GM19099 (cell line): ENCODE data around the gene FLAD1.

Experiments
- POLR2A ChIP-seq: IDR thresholded peaks from 3 replicates; pipeline ENCODE4 v1.6.1; 2011; ENCODE audit warnings: low read depth; ENCODE audit not compliant: insufficient read length; ENCODE audit errors: extremely low read depth

FLAD1 gene

GRCh38 chr1:155001675-155002463, 18.7 kb downstream of the FLAD1 start:
- peak; percentile 15 for TF ChIP-seq POLR2A

- no peak for TF ChIP-seq POLR2A
These were observed 19.5 kb downstream of the FLAD1 start, which contains the start of gene ZBTB7B for GRCh38 chr1:155002464-155003226. Gene ZBTB7B, plus strand, starts transcription at chr1:155002802. Its CDS starts 11,859 bp downstream, at chr1:155014661.

- no peak for TF ChIP-seq POLR2A
These were observed 20.2 kb downstream of the FLAD1 start for GRCh38 chr1:155003227-155003765.

- TF ChIP-seq POLR2A = no peak
These were observed 20.7 kb downstream of the FLAD1 start for GRCh38 chr1:155003766-155004351.

GRCh38 chr1:155004352-155005075, 21.4 kb downstream of the FLAD1 start:
- TF ChIP-seq POLR2A = no peak

GRCh38 chr1:155005076-155006011, 22.2 kb downstream of the FLAD1 start:
- TF ChIP-seq POLR2A = no peak

- no peak for TF ChIP-seq POLR2A
These were observed 23.5 kb downstream of the FLAD1 start for GRCh38 chr1:155006601-155007101.

GRCh38 chr1:155007251-155007828, 24.2 kb downstream of the FLAD1 start:
- TF ChIP-seq POLR2A = no peak

- TF ChIP-seq POLR2A = no peak
These were observed 25.1 kb downstream of the FLAD1 start for GRCh38 chr1:155008015-155008941.

GRCh38 chr1:155009221-155009711, 26.1 kb downstream of the FLAD1 start:
- no peak for TF ChIP-seq POLR2A

- no peak for TF ChIP-seq POLR2A
These were observed 26.6 kb downstream of the FLAD1 start for GRCh38 chr1:155009742-155010141.
